ENCODE data around the gene TFPT. TPM values are rescaled to one million over a fixed set of nuclear protein-coding genes. Genes with fewer than 3 reads are reported as not detected.

The TFPT gene
- total RNA-seq, 1 experiment from 2014 or later: 23.5 TPM

DNA sequence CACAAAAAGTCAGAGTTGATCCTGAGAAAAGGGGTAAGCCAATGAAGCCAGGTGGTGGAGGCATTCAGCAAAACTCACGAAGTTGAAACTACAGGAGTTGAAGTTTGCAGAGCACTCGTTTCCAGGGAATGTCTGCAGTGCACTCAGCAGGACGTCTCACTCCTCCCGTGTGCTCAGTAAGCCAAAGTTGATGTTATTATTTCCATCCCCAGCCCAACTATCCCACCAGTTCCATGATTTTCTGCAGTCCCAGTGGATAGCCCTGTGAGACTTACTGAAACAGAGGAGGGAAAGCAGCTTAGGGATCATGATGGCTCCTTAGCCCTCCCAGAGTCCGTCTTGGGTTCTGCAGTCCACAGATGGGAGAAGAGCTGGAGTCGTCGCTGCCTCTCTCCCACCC is 34.4 kb downstream of the TFPT start, which contains the start of gene TARM1:
Gene TARM1, minus strand, starts transcription at position 334 of the 400 bp plus-strand sequence. Its CDS starts 25 bp downstream, at position 309.
- DNase-seq (ENCODE audit: low read depth): no peak

DNA sequence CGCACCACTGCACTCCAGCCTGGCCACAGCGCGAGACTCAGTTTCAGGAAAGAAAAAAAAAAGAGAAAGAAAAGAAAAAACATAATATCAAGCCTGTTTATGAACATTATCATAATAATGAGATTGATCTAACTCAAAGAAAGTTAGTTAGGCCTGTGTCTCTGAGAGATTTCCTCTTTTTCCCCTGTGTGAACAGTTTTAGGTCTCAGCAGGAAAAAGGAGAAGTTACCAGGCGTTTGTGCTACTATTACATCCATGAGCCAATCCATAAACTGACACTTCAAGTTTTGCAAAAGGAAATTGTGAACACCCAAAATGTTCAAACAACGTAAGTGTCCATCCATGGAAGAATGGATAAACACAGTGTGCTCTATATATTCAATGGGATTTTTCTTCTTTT is 38.1 kb downstream of the TFPT start:
- no peak for DNase-seq (ENCODE audit: low read depth)

GRCh38 chr19:54074851-54075250 is 40.6 kb downstream of the TFPT start:
- DNase-seq (ENCODE audit: low read depth): no peak

DNA sequence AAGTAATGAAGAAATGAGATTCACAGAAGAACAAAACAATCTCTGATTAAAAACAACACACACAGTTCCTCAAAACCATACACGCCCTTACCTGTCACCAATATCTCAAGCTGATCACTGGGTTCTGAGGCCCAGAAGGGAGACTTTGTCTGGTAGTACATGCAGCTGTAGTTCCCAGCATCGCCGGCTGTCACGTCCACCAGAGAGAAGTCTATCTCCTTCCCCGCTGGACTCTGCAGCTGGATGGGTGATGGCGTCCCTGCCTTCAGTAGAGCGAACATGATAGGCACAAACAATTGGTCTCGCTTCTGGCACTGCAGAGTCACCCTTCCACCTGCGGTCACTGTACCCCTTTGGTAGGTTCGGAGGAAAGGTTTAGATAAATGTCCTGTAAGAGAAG is 41.6 kb downstream of the TFPT start:
- DNase-seq (ENCODE audit: low read depth): no peak

DNA sequence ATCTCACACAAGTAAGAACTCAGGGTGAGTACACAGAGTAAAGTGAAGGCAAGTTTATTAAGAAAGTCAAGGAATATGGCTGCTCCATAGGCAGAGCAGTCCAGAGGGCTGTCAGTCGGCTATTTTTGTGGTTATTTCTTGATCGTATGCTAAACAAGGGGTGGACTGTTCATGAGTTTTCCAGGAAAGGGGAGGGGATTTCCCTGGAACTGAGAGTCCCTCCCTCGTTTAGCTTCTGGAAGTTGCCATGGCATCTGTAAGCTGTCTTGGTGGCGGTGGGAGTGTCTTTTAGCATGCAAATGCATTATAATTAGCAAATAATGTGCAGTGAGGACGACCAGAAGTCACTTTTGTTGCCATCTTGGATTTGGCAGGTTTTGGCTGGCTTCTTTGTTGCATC is 46.0 kb downstream of the TFPT start:
- no peak for DNase-seq (ENCODE audit: low read depth)

DNA sequence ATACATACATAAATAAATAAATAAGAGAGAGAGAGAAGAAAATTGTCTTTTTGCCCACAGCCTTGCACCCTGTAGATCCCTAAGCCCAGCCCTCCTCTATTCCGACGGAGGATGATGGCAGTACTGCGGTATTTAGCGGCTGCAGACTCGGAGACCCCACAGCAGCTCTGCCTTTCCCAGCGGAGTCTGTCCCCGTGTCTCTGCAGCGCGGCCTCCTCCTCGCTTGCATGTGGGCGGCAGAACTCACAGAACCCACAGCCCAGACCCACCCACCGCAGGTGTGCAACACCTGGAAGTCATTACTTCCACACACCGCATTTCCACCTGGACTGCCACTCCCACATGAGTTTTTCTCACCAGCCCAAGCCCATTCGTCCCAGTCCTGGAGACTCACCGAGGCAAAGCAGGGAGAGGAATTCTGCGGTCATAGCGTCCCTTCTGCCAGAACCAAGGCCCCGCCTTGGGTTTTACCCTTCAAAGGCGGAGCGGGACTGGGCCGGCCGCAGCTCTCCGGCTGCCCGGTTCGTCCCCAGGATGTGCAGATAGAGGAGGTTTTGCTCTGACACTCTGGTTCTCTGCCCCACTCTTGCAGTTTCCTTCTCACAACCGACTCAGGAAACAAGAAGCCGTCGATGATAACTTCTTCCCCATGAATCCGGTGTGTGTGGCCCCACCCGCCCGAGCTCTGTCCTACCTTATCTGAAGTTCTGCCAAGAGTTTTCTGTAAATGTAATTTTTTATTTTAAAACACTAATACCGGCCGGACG is 51.9 kb downstream of the TFPT start, which contains the start of gene VSTM1:
Gene VSTM1, minus strand, starts transcription at position 548 of the 767 bp plus-strand sequence. Its CDS starts 120 bp downstream, at position 428.
- no peak for DNase-seq (ENCODE audit: low read depth)

GRCh38 chr19:54062643-54063042 is 52.8 kb downstream of the TFPT start:
- DNase-seq (ENCODE audit: low read depth): no peak

Other genes starting within 250 kb of the TFPT start
- gene MYADM, start 247.8 kb downstream of the TFPT start, total RNA-seq (2014; rRNA removed; shearing (Covaris generic)): 26.6 and 41.1 TPM in 2 replicates
- gene PRKCG, start 233.5 kb downstream of the TFPT start, total RNA-seq (2014; rRNA removed; shearing (Covaris generic)): not detected in 2 replicates
- not detected in 2 replicates for gene CACNG7, start 206.4 kb downstream of the TFPT start, total RNA-seq (2014; rRNA removed; shearing (Covaris generic))
- gene CACNG8, start 152.7 kb downstream of the TFPT start, total RNA-seq (2014; rRNA removed; shearing (Covaris generic)): 0.15 TPM in 1 of 2 replicates, not detected in the other
- gene CACNG6, start 124.0 kb downstream of the TFPT start, total RNA-seq (2014; rRNA removed; shearing (Covaris generic)): 0.07 and 0.12 TPM in 2 replicates
- gene VSTM1, start 51.8 kb downstream of the TFPT start, total RNA-seq (2014; rRNA removed; shearing (Covaris generic)): not detected in 2 replicates
- not detected in 2 replicates for gene TARM1, start 34.3 kb downstream of the TFPT start, total RNA-seq (2014; rRNA removed; shearing (Covaris generic))
- gene OSCAR, start 14.9 kb downstream of the TFPT start, total RNA-seq (2014; rRNA removed; shearing (Covaris generic)): not detected in 2 replicates
- 38.5 and 51.0 TPM in 2 replicates for gene NDUFA3, start 12.8 kb downstream of the TFPT start, total RNA-seq (2014; rRNA removed; shearing (Covaris generic))
- gene PRPF31, start 97 bp upstream of the TFPT start, total RNA-seq (2014; rRNA removed; shearing (Covaris generic)): 68.7 and 90.2 TPM in 2 replicates
- gene CNOT3, start 22.1 kb upstream of the TFPT start, total RNA-seq (2014; rRNA removed; shearing (Covaris generic)): 11.9 and 18.4 TPM in 2 replicates
- gene LENG1, start 44.1 kb upstream of the TFPT start, total RNA-seq (2014; rRNA removed; shearing (Covaris generic)): 9.1 and 15.1 TPM in 2 replicates
- 0.39 TPM in 1 of 2 replicates, not detected in the other for gene TMC4, start 57.5 kb upstream of the TFPT start, total RNA-seq (2014; rRNA removed; shearing (Covaris generic))
- 310 and 461 TPM in 2 replicates for gene MBOAT7, start 73.9 kb upstream of the TFPT start, total RNA-seq (2014; rRNA removed; shearing (Covaris generic))
- 116 and 173 TPM in 2 replicates for gene TSEN34, start 75.7 kb upstream of the TFPT start, total RNA-seq (2014; rRNA removed; shearing (Covaris generic))
- 780 and 923 TPM in 2 replicates for gene RPS9, start 85.2 kb upstream of the TFPT start, total RNA-seq (2014; rRNA removed; shearing (Covaris generic))
- gene LILRB3, start 107.3 kb upstream of the TFPT start, total RNA-seq (2014; rRNA removed; shearing (Covaris generic)): not detected in 2 replicates
- gene LILRA6, start 127.1 kb upstream of the TFPT start, total RNA-seq (2014; rRNA removed; shearing (Covaris generic)): not detected in 2 replicates
- not detected in 2 replicates for gene LILRB5, start 141.6 kb upstream of the TFPT start, total RNA-seq (2014; rRNA removed; shearing (Covaris generic))
- gene LILRB2, start 165.5 kb upstream of the TFPT start, total RNA-seq (2014; rRNA removed; shearing (Covaris generic)): not detected in 2 replicates
- gene LILRA5, start 197.5 kb upstream of the TFPT start, total RNA-seq (2014; rRNA removed; shearing (Covaris generic)): not detected in 2 replicates
- gene LILRA4, start 223.5 kb upstream of the TFPT start, total RNA-seq (2014; rRNA removed; shearing (Covaris generic)): not detected in 2 replicates
- 0.15 TPM in 1 of 2 replicates, not detected in the other for gene LAIR1, start 249.3 kb upstream of the TFPT start, total RNA-seq (2014; rRNA removed; shearing (Covaris generic))